Upper lobe of right lung (tissue), 1 donor: ENCODE measurements around the gene CAPN10. TPM values are rescaled to one million over a fixed set of nuclear protein-coding genes. Genes with fewer than 3 reads are reported as not detected.

ENCODE experiments used
- ATAC-seq: fragments of 200-7000 bp; cut with Tn5 transposase; one replicate; pipeline ENCODE4 v1.9.1; 2020; ENCODE audit warnings: mild to moderate bottlenecking, moderate library complexity
- DNase-seq: peaks from one replicate; pipeline ENCODE4 v3.0.0-alpha.2; 2020
- H3K27ac ChIP-seq: fragments of 200-600 bp; one replicate; pipeline ENCODE4 v1.8.0; 2022
- H3K27me3 ChIP-seq: fragments of 200-600 bp; one replicate; pipeline ENCODE4 v1.8.0; 2022; ENCODE audit warnings: mild to moderate bottlenecking
- H3K36me3 ChIP-seq: fragments of 200-600 bp; one replicate; pipeline ENCODE4 v1.8.0; 2022
- H3K4me1 ChIP-seq: fragments of 200-600 bp; one replicate; pipeline ENCODE4 v1.8.0; 2022
- H3K4me3 ChIP-seq: fragments of 200-600 bp; one replicate; pipeline ENCODE4 v1.8.0; 2022; ENCODE audit warnings: mild to moderate bottlenecking
- H3K9me3 ChIP-seq: fragments of 200-600 bp; one replicate; pipeline ENCODE4 v1.8.0; 2022
- intact Hi-C: fragments of 100-400 bp; cut with DNase I; formaldehyde crosslinking; loops from one replicate; pipeline ENCODE4 v1.11.0; 2022
- total RNA-seq: library from RNA; stranded (reverse); fragmentation: NEBNext Ultra II Directional; extraction: Animal tissue kit (Norgen Biotek cat#: 25700); gene quantifications from one replicate; pipeline ENCODE4 v1.2.1, GENCODE V29; 2021
- TF ChIP-seq, protein P1 (sequence below): fragments of 200-600 bp; IDR thresholded peaks from one replicate; pipeline ENCODE4 v1.8.0; 2022; ENCODE audit warnings: antibody characterized with exemption
- donor health status: DM: no; HTN: yes; CAD: no; lungs with severe emphysema.

The CAPN10 gene
- total RNA-seq, 1 donor from 2014 or later, result 31.8 TPM

DNA sequence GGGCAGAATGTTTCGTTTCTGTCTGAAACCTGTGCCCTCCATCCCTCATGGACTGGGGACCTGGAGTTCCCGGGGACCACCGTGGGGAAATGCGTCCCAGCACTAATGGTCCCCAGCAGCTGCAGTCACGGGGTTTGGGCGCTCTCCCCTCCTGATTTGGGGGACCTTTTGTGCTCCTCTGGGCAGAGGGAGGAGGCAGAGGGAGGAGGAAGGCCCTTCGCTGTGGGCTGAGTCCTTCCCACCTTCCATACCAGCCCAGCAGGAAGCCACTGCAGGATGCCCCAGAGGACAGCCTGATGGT, 41.9 kb downstream of the CAPN10 start:
- Histone ChIP-seq H3K9me3 (no peaks in the 10 kb centered on the region), H3K4me1 (no peaks in the 10 kb centered on the region), H3K36me3 (no peaks in the 10 kb centered on the region), H3K27me3 (no peaks in the 10 kb centered on the region), H3K4me3 (no peak overlapping the region), H3K27ac (no peak overlapping the region)
- ATAC-seq, result no peak
- no peak for DNase-seq
- intact Hi-C loops, result no loop called here
- TF ChIP-seq, protein P1, sequence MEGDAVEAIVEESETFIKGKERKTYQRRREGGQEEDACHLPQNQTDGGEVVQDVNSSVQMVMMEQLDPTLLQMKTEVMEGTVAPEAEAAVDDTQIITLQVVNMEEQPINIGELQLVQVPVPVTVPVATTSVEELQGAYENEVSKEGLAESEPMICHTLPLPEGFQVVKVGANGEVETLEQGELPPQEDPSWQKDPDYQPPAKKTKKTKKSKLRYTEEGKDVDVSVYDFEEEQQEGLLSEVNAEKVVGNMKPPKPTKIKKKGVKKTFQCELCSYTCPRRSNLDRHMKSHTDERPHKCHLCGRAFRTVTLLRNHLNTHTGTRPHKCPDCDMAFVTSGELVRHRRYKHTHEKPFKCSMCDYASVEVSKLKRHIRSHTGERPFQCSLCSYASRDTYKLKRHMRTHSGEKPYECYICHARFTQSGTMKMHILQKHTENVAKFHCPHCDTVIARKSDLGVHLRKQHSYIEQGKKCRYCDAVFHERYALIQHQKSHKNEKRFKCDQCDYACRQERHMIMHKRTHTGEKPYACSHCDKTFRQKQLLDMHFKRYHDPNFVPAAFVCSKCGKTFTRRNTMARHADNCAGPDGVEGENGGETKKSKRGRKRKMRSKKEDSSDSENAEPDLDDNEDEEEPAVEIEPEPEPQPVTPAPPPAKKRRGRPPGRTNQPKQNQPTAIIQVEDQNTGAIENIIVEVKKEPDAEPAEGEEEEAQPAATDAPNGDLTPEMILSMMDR, result no peak

DNA sequence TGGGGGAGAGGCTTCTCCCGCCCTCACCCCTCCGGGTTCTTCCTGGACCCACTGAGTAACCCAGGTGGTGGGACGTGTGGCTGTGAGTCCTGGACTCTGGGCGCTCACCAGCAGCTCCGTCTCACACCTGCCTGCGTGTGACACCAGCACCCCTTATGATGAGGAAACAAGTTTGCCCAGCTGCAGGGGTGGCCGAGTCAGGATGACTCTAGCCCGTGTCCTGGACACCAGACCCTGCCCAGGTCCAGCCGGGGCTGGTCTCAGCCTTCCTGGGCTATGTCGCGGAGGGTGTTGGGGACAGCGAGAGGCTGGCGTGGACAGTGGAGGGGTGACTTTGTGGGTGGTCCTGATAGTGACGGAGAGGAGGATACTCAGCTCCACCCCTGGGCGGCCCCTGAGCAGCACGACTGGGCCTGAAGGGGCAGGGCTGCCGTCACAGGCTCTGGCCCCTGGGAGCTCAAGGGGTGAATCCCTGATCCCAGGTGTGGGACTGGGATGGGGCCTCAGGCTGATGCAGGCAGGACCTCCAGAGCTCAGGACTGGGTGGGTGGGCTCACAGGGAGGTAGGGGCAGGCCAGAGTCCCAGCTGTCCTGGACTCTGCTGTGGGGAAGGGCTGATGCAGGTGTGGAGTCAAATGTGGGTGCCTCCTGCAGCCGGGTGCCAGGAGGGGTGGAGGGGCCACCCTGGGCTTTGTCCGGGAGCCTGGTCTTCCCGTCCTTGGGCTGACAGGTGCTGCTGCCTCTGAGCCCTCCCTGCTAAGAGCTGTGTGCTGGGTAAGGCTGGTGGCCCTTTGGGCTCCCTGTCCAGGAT, 42.5 kb downstream of the CAPN10 start:
- H3K9me3 ChIP-seq, result no peaks in the 10 kb centered on the region
- no peak for ATAC-seq
- no peak overlapping the region for H3K27ac ChIP-seq
- peak; percentile 61 for DNase-seq
- no peaks in the 10 kb centered on the region for H3K36me3 ChIP-seq
- no peaks in the 10 kb centered on the region for H3K4me1 ChIP-seq
- no peak overlapping the region for H3K4me3 ChIP-seq
- intact Hi-C loops, result no loop called here
- TF ChIP-seq, protein P1, result no peak
- no peaks in the 10 kb centered on the region for H3K27me3 ChIP-seq

DNA sequence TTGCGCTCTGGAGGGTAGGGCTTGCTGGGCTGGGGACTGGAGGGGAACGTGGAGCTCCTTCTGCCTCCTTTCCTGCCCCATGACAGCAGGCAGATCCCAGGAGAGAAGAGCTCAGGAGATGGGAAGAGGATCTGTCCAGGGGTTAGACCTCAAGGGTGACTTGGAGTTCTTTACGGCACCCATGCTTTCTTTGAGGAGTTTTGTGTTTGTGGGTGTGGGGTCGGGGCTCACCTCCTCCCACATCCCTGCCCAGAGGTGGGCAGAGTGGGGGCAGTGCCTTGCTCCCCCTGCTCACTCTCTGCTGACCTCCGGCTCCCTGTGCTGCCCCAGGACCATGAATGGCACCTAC, 43.1 kb downstream of the CAPN10 start:
- Histone ChIP-seq H3K4me1 (no peaks in the 10 kb centered on the region), H3K36me3 (no peaks in the 10 kb centered on the region), H3K4me3 (no peak overlapping the region), H3K27me3 (no peaks in the 10 kb centered on the region), H3K9me3 (no peaks in the 10 kb centered on the region), H3K27ac (no peak overlapping the region)
- TF ChIP-seq, protein P1, result no peak
- intact Hi-C loops, result no loop called here
- ATAC-seq, result no peak
- peak; percentile 12 for DNase-seq

DNA sequence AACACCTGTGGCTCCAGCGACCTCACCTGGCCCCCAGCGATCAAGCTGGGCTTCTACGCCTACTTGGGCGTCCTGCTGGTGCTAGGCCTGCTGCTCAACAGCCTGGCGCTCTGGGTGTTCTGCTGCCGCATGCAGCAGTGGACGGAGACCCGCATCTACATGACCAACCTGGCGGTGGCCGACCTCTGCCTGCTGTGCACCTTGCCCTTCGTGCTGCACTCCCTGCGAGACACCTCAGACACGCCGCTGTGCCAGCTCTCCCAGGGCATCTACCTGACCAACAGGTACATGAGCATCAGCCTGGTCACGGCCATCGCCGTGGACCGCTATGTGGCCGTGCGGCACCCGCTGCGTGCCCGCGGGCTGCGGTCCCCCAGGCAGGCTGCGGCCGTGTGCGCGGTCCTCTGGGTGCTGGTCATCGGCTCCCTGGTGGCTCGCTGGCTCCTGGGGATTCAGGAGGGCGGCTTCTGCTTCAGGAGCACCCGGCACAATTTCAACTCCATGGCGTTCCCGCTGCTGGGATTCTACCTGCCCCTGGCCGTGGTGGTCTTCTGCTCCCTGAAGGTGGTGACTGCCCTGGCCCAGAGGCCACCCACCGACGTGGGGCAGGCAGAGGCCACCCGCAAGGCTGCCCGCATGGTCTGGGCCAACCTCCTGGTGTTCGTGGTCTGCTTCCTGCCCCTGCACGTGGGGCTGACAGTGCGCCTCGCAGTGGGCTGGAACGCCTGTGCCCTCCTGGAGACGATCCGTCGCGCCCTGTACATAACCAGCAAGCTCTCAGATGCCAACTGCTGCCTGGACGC, 43.6 kb downstream of the CAPN10 start:
- ATAC-seq, result no peak
- intact Hi-C loops, result no loop called here
- Histone ChIP-seq H3K36me3 (no peaks in the 10 kb centered on the region), H3K9me3 (no peaks in the 10 kb centered on the region), H3K27ac (no peak overlapping the region), H3K27me3 (no peaks in the 10 kb centered on the region), H3K4me3 (no peak overlapping the region), H3K4me1 (no peaks in the 10 kb centered on the region)
- peak; percentile 62 for DNase-seq
- TF ChIP-seq, protein P1, result no peak

DNA sequence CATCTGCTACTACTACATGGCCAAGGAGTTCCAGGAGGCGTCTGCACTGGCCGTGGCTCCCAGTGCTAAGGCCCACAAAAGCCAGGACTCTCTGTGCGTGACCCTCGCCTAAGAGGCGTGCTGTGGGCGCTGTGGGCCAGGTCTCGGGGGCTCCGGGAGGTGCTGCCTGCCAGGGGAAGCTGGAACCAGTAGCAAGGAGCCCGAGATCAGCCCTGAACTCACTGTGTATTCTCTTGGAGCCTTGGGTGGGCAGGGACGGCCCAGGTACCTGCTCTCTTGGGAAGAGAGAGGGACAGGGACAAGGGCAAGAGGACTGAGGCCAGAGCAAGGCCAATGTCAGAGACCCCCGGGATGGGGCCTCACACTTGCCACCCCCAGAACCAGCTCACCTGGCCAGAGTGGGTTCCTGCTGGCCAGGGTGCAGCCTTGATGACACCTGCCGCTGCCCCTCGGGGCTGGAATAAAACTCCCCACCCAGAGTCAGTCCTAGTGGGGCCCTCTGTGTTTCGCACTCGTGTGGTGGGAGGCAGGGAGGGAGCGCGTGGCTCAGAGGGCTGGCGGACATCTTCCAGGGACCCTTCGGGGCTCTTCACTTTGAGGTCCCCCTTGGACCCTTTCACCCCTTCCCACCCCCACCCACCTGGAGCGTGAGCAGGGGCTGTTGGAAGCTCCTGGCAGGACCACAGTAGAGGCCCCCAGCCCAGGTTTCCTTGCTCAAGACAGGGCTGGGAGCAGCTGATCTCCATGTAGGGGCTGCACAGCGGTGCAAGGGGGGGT, 44.4 kb downstream of the CAPN10 start:
- Histone ChIP-seq H3K36me3 (no peaks in the 10 kb centered on the region), H3K27me3 (no peaks in the 10 kb centered on the region), H3K4me3 (no peak overlapping the region), H3K9me3 (no peaks in the 10 kb centered on the region), H3K27ac (no peak overlapping the region), H3K4me1 (no peaks in the 10 kb centered on the region)
- peak; percentile 53 for DNase-seq
- ATAC-seq, result no peak
- TF ChIP-seq, protein P1, result no peak
- intact Hi-C loops, result no loop called here
